Measurements from ENCODE around the gene WDR35.
"Not testable (repeated sequence)": the region's sequence is repeated elsewhere in the genome, so short reads cannot be mapped to it uniquely, and the experiment has no call there.

DNA sequence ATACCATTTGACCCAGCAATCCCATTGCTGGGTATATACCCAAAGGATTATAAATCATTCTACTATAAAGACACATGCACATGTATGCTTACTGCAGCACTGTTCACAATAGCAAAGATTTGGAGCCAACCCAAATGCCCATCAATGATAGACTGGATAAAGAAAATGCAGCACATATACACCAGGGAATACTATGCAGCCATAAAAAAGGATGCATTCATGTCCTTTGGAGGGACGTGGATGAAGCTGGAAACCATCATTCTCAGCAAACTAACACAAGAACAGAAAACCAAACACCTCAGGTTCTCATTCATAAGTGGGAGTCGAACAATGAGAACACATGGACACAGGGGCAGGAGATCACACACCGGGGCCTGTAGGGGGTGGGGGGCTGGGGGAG, 67.7 kb downstream of the WDR35 start:
- TF ChIP-seq, protein P1, sequence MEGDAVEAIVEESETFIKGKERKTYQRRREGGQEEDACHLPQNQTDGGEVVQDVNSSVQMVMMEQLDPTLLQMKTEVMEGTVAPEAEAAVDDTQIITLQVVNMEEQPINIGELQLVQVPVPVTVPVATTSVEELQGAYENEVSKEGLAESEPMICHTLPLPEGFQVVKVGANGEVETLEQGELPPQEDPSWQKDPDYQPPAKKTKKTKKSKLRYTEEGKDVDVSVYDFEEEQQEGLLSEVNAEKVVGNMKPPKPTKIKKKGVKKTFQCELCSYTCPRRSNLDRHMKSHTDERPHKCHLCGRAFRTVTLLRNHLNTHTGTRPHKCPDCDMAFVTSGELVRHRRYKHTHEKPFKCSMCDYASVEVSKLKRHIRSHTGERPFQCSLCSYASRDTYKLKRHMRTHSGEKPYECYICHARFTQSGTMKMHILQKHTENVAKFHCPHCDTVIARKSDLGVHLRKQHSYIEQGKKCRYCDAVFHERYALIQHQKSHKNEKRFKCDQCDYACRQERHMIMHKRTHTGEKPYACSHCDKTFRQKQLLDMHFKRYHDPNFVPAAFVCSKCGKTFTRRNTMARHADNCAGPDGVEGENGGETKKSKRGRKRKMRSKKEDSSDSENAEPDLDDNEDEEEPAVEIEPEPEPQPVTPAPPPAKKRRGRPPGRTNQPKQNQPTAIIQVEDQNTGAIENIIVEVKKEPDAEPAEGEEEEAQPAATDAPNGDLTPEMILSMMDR (IDR thresholded peaks at IDR 0.05; ENCODE audit: low read depth, low read length): not testable (repeated sequence)
- not testable (repeated sequence) for TF ChIP-seq EZH2phosphoT487 (IDR thresholded peaks at IDR 0.05; ENCODE audit: low read depth)
